OCI-LY3 (cell line): ENCODE measurements around the gene P2RX2.

Experiments used
- H2AFZ ChIP-seq: fragments of 200-600, 300-600 bp; shearing (Covaris generic); 2 replicates; pipeline ENCODE4 v1.6.0; 2014; ENCODE audit warnings: antibody characterized with exemption, low read depth, low read length
- H3K27ac ChIP-seq: fragments of 200-600, 300-600 bp; sonication (generic); 2 replicates; pipeline ENCODE4 v1.5.1; 2014; ENCODE audit warnings: mild to moderate bottlenecking, low read length, moderate library complexity, mixed read lengths
- H3K27me3 ChIP-seq: fragments of 200-600, 300-600 bp; sonication (generic); 2 replicates; pipeline ENCODE4 v1.6.1; 2014; ENCODE audit warnings: low read depth, low read length, mixed read lengths
- H3K36me3 ChIP-seq: fragments of 200-600, 300-600 bp; sonication (generic); replicated peaks from 2 replicates; pipeline ENCODE3; 2014; ENCODE audit warnings: low read depth, low read length, mixed read lengths
- H3K4me1 ChIP-seq: fragments of 300-600, 200-600 bp; sonication (generic); 2 replicates; pipeline ENCODE4 v1.6.1; 2014; ENCODE audit warnings: low read length, mixed read lengths
- H3K4me2 ChIP-seq: fragments of 200-600, 300-600 bp; sonication (generic); 2 replicates; pipeline ENCODE4 v1.6.1; 2014; ENCODE audit warnings: low read length, mixed read lengths
- H3K4me3 ChIP-seq: fragments of 300-600, 200-600 bp; sonication (generic); 2 replicates; pipeline ENCODE4 v1.5.1; 2014; ENCODE audit warnings: antibody characterized with exemption, mild to moderate bottlenecking, low read length, moderate library complexity
- H3K79me2 ChIP-seq: fragments of 300-600, 200-600 bp; shearing (Covaris generic); 2 replicates; pipeline ENCODE4 v1.6.1; 2014; ENCODE audit warnings: mild to moderate bottlenecking, low read length, mixed read lengths
- H3K9ac ChIP-seq: fragments of 300-600, 200-600 bp; shearing (Covaris generic); 2 replicates; pipeline ENCODE4 v1.6.0; 2014; ENCODE audit warnings: mild to moderate bottlenecking, low read length, moderate library complexity
- H3K9me3 ChIP-seq: fragments of 200-600, 300-600 bp; shearing (Covaris generic); 2 replicates; pipeline ENCODE4 v1.6.1; 2014; ENCODE audit warnings: low read length, mixed read lengths; ENCODE audit not compliant: insufficient read depth
- H4K20me1 ChIP-seq: fragments of 200-600, 300-600 bp; sonication (generic); 2 replicates; pipeline ENCODE4 v1.6.1; 2016; ENCODE audit warnings: low read length, mixed read lengths; ENCODE audit not compliant: insufficient read depth
- CTCF ChIP-seq: fragments of 200-600, 300-600 bp; sonication (generic); IDR thresholded peaks from 2 replicates; pipeline ENCODE4 v1.5.1; 2014; ENCODE audit warnings: antibody characterized with exemption, low read length, low read depth
- EZH2phosphoT487 ChIP-seq: fragments of 200-600 bp; shearing (Covaris generic); IDR thresholded peaks from 2 replicates; pipeline ENCODE4 v1.6.1; 2018; ENCODE audit warnings: antibody characterized with exemption, mixed run types, low read depth

Gene P2RX2

DNA sequence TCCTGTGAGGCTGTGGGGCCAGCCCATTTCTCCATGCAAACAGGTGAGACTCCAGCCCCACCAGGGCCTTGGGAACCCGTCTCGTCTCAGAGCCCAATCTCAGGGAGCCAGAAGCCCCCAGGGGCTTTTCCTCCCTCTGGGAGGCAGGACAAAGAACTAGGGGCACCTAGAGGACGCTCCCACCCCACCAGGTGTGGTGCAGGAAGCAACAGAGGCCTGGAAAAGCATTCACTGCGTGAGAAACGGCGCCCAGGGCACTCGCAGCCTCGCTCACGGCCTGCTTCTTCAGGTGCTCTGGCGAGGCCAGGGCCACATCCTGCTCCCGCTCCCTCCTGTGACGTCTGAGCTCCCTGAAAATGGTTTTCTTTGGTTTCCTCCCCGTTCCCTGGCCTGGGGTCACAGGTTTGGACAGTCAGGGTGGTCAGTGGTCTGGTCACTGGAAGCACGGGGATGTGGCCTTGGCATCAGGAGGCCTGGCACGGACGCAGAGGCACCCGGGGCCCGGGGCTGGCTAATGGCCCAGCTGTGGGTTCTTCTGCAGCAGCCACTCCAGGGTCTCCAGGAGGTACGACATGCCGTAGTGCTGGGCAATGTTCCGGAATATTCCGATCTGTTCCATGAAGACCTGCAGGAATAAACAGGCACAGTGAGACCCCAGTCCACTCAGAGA is 5.7 kb downstream of the P2RX2 start:
- no peak overlapping the region for H3K9ac ChIP-seq
- H4K20me1 ChIP-seq: no peaks in the 10 kb centered on the region
- H3K4me1 ChIP-seq: no peaks in the 10 kb centered on the region
- no peak overlapping the region for H2AFZ ChIP-seq
- no peak overlapping the region for H3K4me3 ChIP-seq
- H3K9me3 ChIP-seq: no peaks in the 10 kb centered on the region
- H3K27ac ChIP-seq: no peak overlapping the region
- no peaks in the 10 kb centered on the region for H3K79me2 ChIP-seq
- H3K4me2 ChIP-seq: no peak overlapping the region
- H3K27me3 ChIP-seq: no peaks in the 10 kb centered on the region
- peaks cover 19% of the 10 kb centered on the region for H3K36me3 ChIP-seq
- TF ChIP-seq EZH2phosphoT487: no peak
- no peak for TF ChIP-seq CTCF

- no peak overlapping the region for H3K9ac ChIP-seq
- TF ChIP-seq EZH2phosphoT487 (no peak), CTCF (no peak)
- no peaks in the 10 kb centered on the region for H3K79me2 ChIP-seq
- peaks cover 26% of the 10 kb centered on the region for H3K36me3 ChIP-seq
- H3K9me3 ChIP-seq: no peaks in the 10 kb centered on the region
- H3K4me1 ChIP-seq: no peaks in the 10 kb centered on the region
- no peaks in the 10 kb centered on the region for H3K27me3 ChIP-seq
- H2AFZ ChIP-seq: no peak overlapping the region
- H3K4me3 ChIP-seq: no peak overlapping the region
- H4K20me1 ChIP-seq: no peaks in the 10 kb centered on the region
- H3K4me2 ChIP-seq: no peak overlapping the region
- no peak overlapping the region for H3K27ac ChIP-seq
These were observed 6.5 kb downstream of the P2RX2 start for GRCh38 chr12:132624910-132625630.

GRCh38 chr12:132625731-132626430 is 7.3 kb downstream of the P2RX2 start:
- Histone ChIP-seq H3K4me1 (no peaks in the 10 kb centered on the region), H3K4me2 (no peak overlapping the region), H2AFZ (no peak overlapping the region), H3K9me3 (no peaks in the 10 kb centered on the region), H3K27ac (no peak overlapping the region), H3K79me2 (no peaks in the 10 kb centered on the region), H3K4me3 (no peak overlapping the region), H3K9ac (no peak overlapping the region), H3K27me3 (no peaks in the 10 kb centered on the region), H4K20me1 (no peaks in the 10 kb centered on the region), H3K36me3 (peaks cover 34% of the 10 kb centered on the region)
- TF ChIP-seq CTCF: no peak

GRCh38 chr12:132629330-132629729 is 10.8 kb downstream of the P2RX2 start:
- Histone ChIP-seq H3K9ac (no peak overlapping the region), H4K20me1 (no peaks in the 10 kb centered on the region), H3K27me3 (no peaks in the 10 kb centered on the region), H3K4me2 (no peak overlapping the region), H3K9me3 (no peaks in the 10 kb centered on the region), H2AFZ (no peak overlapping the region), H3K27ac (no peak overlapping the region), H3K4me3 (no peak overlapping the region), H3K36me3 (peaks cover 52% of the 10 kb centered on the region), H3K79me2 (no peaks in the 10 kb centered on the region), H3K4me1 (peaks cover 29% of the 10 kb centered on the region)
- no peak for TF ChIP-seq CTCF
- no peak for TF ChIP-seq EZH2phosphoT487
